Fibroblast of lung (primary cell): ENCODE results near the gene NECTIN3. TPM values are rescaled to one million over a fixed set of nuclear protein-coding genes. Genes with fewer than 3 reads are reported as not detected.

Source experiments
- DNase-seq, 2 donors: peaks; one replicate each; pipeline versions ENCODE4 v3.0.0 to v3.0.0-alpha.2; 2010; ENCODE audit warnings: low read depth in 2 of 2
- H2AFZ ChIP-seq: 2 replicates; pipeline ENCODE4 v1.5.1; 2012; ENCODE audit warnings: low read length, control low read depth, inconsistent platforms
- H3K27ac ChIP-seq: 2 replicates; pipeline ENCODE4 v1.5.1; 2011; ENCODE audit warnings: low read length, control low read depth; ENCODE audit not compliant: insufficient read depth
- H3K27me3 ChIP-seq: 2 replicates; pipeline ENCODE4 v1.5.1; 2011; ENCODE audit warnings: mild to moderate bottlenecking, low read length; ENCODE audit not compliant: control insufficient read depth, insufficient read depth
- H3K36me3 ChIP-seq: 2 replicates; pipeline ENCODE4 v1.5.1; 2011; ENCODE audit warnings: low read length; ENCODE audit not compliant: control insufficient read depth, insufficient read depth
- H3K4me1 ChIP-seq: 2 replicates; pipeline ENCODE4 v1.5.1; 2011; ENCODE audit warnings: low read length; ENCODE audit not compliant: control insufficient read depth, insufficient read depth; ENCODE audit errors: extremely low read depth
- H3K4me2 ChIP-seq: 2 replicates; pipeline ENCODE4 v1.5.1; 2011; ENCODE audit warnings: low read length, control low read depth; ENCODE audit not compliant: insufficient read depth; ENCODE audit errors: extremely low read depth
- H3K4me3 ChIP-seq, 4 experiments: fragments of 200-600 bp in 1 of 4; sonication (generic) in 1 of 4; replicated peaks in 1 of 4; 2 replicates each; pipeline ENCODE4 v1.5.1; 2011 to 2016; ENCODE audit warnings: low read length in 4 of 4, low read depth in 3 of 4, mild to moderate bottlenecking in 3 of 4, control low read depth in 2 of 4, inconsistent platforms in 1 of 4, mixed read lengths in 1 of 4; ENCODE audit not compliant: insufficient read depth in 1 of 4; ENCODE audit errors: control extremely low read depth in 1 of 4
- H3K79me2 ChIP-seq: 2 replicates; pipeline ENCODE4 v1.5.1; 2012; ENCODE audit warnings: mild to moderate bottlenecking, low read length, inconsistent platforms; ENCODE audit not compliant: control insufficient read depth, insufficient read depth
- H3K9ac ChIP-seq: 2 replicates; pipeline ENCODE4 v1.5.1; 2011; ENCODE audit warnings: mild to moderate bottlenecking, low read length, control low read depth; ENCODE audit not compliant: insufficient read depth
- H3K9me3 ChIP-seq: 2 replicates; pipeline ENCODE4 v1.5.1; 2012; ENCODE audit warnings: low read depth, low read length; ENCODE audit not compliant: control insufficient read depth, insufficient read depth
- H4K20me1 ChIP-seq: 2 replicates; pipeline ENCODE4 v1.5.1; 2011; ENCODE audit warnings: low read length; ENCODE audit not compliant: control insufficient read depth, insufficient read depth; ENCODE audit errors: extremely low read depth
- EZH2 ChIP-seq: IDR thresholded peaks from 2 replicates; pipeline ENCODE4 v1.5.1; 2012; ENCODE audit warnings: low read length, control low read depth, mild to moderate bottlenecking; ENCODE audit errors: missing control alignments
- polyA plus RNA-seq, 2 donors: library from polyadenylated mRNA; depleted of rRNA in 1 of 2; stranded (reverse) in 1 of 2; unstranded in 1 of 2; fragments of >200 nt; gene quantifications; 2 replicates each; pipeline ENCODE4 v1.2.1, GENCODE V29; 2011 to 2012; ENCODE audit warnings: missing spikeins in 1 of 2
- total RNA-seq: library from RNA; depleted of rRNA; stranded (reverse); fragments of >200 nt; gene quantifications from 2 replicates; pipeline ENCODE4 v1.2.1, GENCODE V29; 2014
- TF ChIP-seq, protein P1 (sequence below), 2 donors: IDR thresholded peaks in 1 of 2; conservative IDR thresholded peaks in 1 of 2; 1 replicate in 1 of 2; 2 replicates in 1 of 2; pipeline ENCODE4 v1.5.1; 2011 to 2012; ENCODE audit warnings: low read length in 2 of 2, control low read depth in 1 of 2, inconsistent platforms in 1 of 2, low read depth in 1 of 2, mild to moderate bottlenecking in 1 of 2

The NECTIN3 gene
- total and polyA plus RNA-seq, 2 donors (not counting 1 experiment from before 2014, with no cell fraction given): 46.9 to 58.1 TPM

DNA sequence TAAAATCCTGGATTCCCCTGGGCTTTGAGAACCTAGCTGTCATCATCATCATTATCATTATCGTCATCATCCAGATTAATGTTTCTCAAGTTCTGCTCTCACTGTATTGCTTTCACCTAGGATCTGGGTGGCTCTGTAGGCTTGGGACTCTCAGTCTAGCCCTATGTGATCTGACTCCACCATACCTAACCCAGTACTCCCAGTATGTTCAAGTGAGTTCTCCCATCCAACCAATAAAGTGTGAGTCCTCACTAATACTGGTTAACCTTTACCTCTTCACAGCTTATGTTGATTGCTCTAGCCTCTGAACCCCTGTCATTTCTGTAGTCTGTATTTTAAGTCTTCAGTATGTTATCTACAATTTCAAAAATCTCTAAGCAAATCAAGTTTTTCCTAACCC, 102.3 kb downstream of the NECTIN3 start:
- Histone ChIP-seq H4K20me1 (no peaks in the 10 kb centered on the region), H3K4me1 (no peaks in the 10 kb centered on the region), H3K4me3 (no peak overlapping the region), H3K9ac (no peak overlapping the region), H3K36me3 (peaks cover 2% of the 10 kb centered on the region), H3K27ac (no peak overlapping the region), H3K9me3 (no peaks in the 10 kb centered on the region), H3K79me2 (no peaks in the 10 kb centered on the region), H2AFZ (no peak overlapping the region), H3K27me3 (no peaks in the 10 kb centered on the region), H3K4me2 (no peak overlapping the region)
- DNase-seq: no peak
- no peak for TF ChIP-seq EZH2
- TF ChIP-seq, protein P1, sequence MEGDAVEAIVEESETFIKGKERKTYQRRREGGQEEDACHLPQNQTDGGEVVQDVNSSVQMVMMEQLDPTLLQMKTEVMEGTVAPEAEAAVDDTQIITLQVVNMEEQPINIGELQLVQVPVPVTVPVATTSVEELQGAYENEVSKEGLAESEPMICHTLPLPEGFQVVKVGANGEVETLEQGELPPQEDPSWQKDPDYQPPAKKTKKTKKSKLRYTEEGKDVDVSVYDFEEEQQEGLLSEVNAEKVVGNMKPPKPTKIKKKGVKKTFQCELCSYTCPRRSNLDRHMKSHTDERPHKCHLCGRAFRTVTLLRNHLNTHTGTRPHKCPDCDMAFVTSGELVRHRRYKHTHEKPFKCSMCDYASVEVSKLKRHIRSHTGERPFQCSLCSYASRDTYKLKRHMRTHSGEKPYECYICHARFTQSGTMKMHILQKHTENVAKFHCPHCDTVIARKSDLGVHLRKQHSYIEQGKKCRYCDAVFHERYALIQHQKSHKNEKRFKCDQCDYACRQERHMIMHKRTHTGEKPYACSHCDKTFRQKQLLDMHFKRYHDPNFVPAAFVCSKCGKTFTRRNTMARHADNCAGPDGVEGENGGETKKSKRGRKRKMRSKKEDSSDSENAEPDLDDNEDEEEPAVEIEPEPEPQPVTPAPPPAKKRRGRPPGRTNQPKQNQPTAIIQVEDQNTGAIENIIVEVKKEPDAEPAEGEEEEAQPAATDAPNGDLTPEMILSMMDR (conservative IDR thresholded peaks at IDR 0.05 in 1 of 2, IDR thresholded peaks at IDR 0.05 in 1 of 2; ENCODE audit: low read depth in 1 of 2, low read length in 2 of 2): no peak

DNA sequence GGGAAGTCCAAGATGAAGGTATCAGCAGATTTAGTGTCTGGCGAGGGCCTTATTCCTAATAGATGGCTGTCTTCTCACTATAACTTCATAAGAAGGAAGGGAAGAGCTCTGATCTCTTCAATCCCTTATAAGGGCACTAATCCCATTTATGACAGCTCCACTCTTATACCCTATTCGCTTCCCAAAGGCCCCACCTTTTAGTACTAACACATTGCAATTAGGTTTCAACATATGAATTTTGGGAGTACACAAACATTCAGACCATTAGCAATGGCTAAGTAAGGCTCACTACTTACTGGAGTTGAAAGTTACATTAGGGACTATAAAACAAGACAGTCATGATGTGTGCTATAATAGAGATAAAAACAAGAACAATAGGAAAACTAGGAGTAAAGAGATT, 118.9 kb downstream of the NECTIN3 start:
- no peaks in the 10 kb centered on the region for H3K27me3 ChIP-seq
- H4K20me1 ChIP-seq: no peaks in the 10 kb centered on the region
- H3K9ac ChIP-seq: no peak overlapping the region
- no peak overlapping the region for H3K27ac ChIP-seq
- no peak overlapping the region for H3K4me2 ChIP-seq
- TF ChIP-seq, protein P1 (conservative IDR thresholded peaks at IDR 0.05 in 1 of 2, IDR thresholded peaks at IDR 0.05 in 1 of 2; ENCODE audit: low read depth in 1 of 2, low read length in 2 of 2): no peak
- TF ChIP-seq EZH2: no peak
- H3K36me3 ChIP-seq: no peaks in the 10 kb centered on the region
- DNase-seq: no peak
- H2AFZ ChIP-seq: no peak overlapping the region
- H3K4me3 ChIP-seq: no peak overlapping the region
- no peaks in the 10 kb centered on the region for H3K79me2 ChIP-seq
- H3K4me1 ChIP-seq: no peaks in the 10 kb centered on the region
- H3K9me3 ChIP-seq: no peaks in the 10 kb centered on the region

DNA sequence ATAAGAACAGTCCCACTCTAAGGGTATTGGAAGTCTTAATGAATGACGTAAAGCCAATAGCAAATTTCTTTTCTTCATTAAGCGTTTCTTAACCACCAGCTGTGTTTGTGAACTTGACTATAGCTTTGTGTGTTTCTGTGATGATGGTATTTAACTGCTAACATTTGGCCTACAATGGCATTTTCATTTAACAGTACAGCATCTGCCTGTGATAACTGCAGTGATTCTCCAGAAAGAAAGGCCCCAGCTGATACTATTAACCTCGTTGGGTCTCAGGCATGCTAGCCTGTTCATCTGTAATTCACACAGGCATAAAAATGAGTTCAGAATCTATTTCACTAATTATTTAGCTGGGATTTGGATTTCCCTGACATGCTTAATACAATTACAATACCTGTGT, 121.9 kb downstream of the NECTIN3 start:
- Histone ChIP-seq H3K4me3 (no peak overlapping the region), H3K36me3 (no peaks in the 10 kb centered on the region)

More for the DNA sequence above, 121.9 kb downstream of the NECTIN3 start:
- Histone ChIP-seq H2AFZ (no peak overlapping the region), H3K27ac (no peak overlapping the region), H3K9ac (no peak overlapping the region), H3K4me2 (no peak overlapping the region), H4K20me1 (no peaks in the 10 kb centered on the region), H3K9me3 (no peaks in the 10 kb centered on the region), H3K27me3 (no peaks in the 10 kb centered on the region), H3K79me2 (no peaks in the 10 kb centered on the region), H3K4me1 (no peaks in the 10 kb centered on the region)
- DNase-seq: no peak
- TF ChIP-seq, protein P1 (conservative IDR thresholded peaks at IDR 0.05 in 1 of 2, IDR thresholded peaks at IDR 0.05 in 1 of 2; ENCODE audit: low read depth in 1 of 2, low read length in 2 of 2): no peak
- no peak for TF ChIP-seq EZH2
